Astrocyte (in vitro differentiated cells and primary cell): Measurements from ENCODE around the gene TSC2.

Experiments
- CTCF ChIP-seq: IDR thresholded peaks from 2 replicates; pipeline ENCODE4 v1.5.1; 2011; ENCODE audit warnings: low read depth, mild to moderate bottlenecking, inconsistent platforms, low read length, moderate library complexity; ENCODE audit not compliant: insufficient read depth
- EZH2 ChIP-seq: IDR thresholded peaks from 2 replicates; pipeline ENCODE4 v1.6.1; 2012; ENCODE audit warnings: mild to moderate bottlenecking, low read length, inconsistent platforms; ENCODE audit not compliant: insufficient read depth

DNA sequence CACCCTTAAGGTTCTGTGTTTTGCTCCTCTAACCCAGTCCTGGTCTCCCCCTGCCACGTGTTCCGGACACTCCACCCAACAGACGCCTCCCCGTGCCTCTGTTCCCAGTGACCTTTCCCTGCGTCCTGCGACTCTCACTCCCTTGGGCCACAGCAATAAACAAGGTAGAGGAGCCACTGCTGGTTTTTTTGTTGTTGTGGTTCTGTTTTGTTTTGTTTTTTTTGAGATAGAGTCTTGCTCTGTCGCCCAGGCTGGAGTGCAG lies 31.9 kb upstream of the TSC2 start:
- TF ChIP-seq EZH2 (no peak), CTCF (no peak)
